Right lobe of liver (tissue), 4 donors: ENCODE results near the gene AP3S2.

Experiments
- POLR2A ChIP-seq: fragments of 450-650 bp; IDR thresholded peaks from one replicate; pipeline ENCODE4 v1.6.1; 2017; ENCODE audit warnings: antibody characterized with exemption, mild to moderate bottlenecking
- TF ChIP-seq, protein P1 (sequence below), 4 donors: fragments of 200-600 bp in 3 of 4; fragments of 450-650 bp in 1 of 4; IDR thresholded peaks; one replicate each; pipeline versions ENCODE4 v1.5.1 to v1.8.0; 2016 to 2022; ENCODE audit warnings: antibody characterized with exemption in 4 of 4, mild to moderate bottlenecking in 2 of 4
- donor health status: DM: no; HTN: no; CAD: no.
- donor health status: DM: no; HTN: no; CAD: no.
- donor health status: DM: no; HTN: yes; CAD: no.

DNA sequence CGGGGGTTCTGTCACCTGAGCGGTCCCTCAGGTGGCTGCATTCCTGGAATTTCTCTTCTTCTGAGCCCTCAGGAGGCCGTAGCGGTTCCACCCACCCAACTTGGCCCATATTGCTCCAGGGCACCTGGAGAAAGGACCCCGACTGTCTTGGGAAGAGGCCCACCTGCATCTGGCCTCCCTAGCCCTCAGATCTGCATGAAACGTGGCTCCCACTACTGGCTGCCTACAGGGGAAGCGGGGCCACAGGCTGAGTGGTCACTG is 69.3 kb downstream of the AP3S2 start:
- TF ChIP-seq, protein P1, sequence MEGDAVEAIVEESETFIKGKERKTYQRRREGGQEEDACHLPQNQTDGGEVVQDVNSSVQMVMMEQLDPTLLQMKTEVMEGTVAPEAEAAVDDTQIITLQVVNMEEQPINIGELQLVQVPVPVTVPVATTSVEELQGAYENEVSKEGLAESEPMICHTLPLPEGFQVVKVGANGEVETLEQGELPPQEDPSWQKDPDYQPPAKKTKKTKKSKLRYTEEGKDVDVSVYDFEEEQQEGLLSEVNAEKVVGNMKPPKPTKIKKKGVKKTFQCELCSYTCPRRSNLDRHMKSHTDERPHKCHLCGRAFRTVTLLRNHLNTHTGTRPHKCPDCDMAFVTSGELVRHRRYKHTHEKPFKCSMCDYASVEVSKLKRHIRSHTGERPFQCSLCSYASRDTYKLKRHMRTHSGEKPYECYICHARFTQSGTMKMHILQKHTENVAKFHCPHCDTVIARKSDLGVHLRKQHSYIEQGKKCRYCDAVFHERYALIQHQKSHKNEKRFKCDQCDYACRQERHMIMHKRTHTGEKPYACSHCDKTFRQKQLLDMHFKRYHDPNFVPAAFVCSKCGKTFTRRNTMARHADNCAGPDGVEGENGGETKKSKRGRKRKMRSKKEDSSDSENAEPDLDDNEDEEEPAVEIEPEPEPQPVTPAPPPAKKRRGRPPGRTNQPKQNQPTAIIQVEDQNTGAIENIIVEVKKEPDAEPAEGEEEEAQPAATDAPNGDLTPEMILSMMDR (IDR thresholded peaks at IDR 0.05) = no peak
- no peak for TF ChIP-seq POLR2A
